ENCODE results near the gene NKX6-2.

DNA sequence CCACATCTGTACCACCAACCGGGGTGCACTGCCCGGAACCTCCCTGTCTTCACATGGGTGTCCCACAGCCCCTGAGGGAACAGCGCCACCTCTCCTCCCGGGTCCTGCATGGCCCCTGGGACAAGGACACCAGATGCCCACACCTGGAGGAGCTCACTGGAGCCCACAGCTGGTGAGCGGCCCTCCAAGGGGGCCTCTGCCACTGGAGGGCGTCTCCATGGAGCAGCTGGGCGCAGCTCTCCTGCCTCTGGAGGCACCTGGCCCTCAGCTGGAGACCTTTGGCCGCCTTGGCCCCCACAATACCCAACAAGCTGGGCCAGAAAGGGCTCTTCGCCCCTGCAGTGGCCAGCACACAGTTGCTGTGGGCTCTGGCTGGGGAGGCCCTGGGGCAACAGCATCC is 7.3 kb upstream of the NKX6-2 start:
- TF ChIP-seq ZSCAN23 (tag by site-specific recombination; IDR thresholded peaks at IDR 0.05) = no peak
- TF ChIP-seq CTCF (tag by site-specific recombination; IDR thresholded peaks at IDR 0.05) = no peak
- no peak for TF ChIP-seq ZNF776 (tag by site-specific recombination; IDR thresholded peaks at IDR 0.05; ENCODE audit: borderline replicate concordance)
- TF ChIP-seq YY1 (tag by site-specific recombination; IDR thresholded peaks at IDR 0.05) = no peak
- TF ChIP-seq, protein P1, sequence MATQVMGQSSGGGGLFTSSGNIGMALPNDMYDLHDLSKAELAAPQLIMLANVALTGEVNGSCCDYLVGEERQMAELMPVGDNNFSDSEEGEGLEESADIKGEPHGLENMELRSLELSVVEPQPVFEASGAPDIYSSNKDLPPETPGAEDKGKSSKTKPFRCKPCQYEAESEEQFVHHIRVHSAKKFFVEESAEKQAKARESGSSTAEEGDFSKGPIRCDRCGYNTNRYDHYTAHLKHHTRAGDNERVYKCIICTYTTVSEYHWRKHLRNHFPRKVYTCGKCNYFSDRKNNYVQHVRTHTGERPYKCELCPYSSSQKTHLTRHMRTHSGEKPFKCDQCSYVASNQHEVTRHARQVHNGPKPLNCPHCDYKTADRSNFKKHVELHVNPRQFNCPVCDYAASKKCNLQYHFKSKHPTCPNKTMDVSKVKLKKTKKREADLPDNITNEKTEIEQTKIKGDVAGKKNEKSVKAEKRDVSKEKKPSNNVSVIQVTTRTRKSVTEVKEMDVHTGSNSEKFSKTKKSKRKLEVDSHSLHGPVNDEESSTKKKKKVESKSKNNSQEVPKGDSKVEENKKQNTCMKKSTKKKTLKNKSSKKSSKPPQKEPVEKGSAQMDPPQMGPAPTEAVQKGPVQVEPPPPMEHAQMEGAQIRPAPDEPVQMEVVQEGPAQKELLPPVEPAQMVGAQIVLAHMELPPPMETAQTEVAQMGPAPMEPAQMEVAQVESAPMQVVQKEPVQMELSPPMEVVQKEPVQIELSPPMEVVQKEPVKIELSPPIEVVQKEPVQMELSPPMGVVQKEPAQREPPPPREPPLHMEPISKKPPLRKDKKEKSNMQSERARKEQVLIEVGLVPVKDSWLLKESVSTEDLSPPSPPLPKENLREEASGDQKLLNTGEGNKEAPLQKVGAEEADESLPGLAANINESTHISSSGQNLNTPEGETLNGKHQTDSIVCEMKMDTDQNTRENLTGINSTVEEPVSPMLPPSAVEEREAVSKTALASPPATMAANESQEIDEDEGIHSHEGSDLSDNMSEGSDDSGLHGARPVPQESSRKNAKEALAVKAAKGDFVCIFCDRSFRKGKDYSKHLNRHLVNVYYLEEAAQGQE (tag by site-specific recombination; IDR thresholded peaks at IDR 0.05) = no peak

Data from HEK293 (cell line).